K562 (cell line): Measurements from ENCODE around the gene TBC1D32. TPM values are rescaled to one million over a fixed set of nuclear protein-coding genes. Genes with fewer than 3 reads are reported as not detected.

ENCODE experiments used
- ARID3A ChIP-seq: IDR thresholded peaks from 2 replicates; pipeline ENCODE4 v1.6.1; 2012; ENCODE audit warnings: low read depth, low read length, improper control_type of control experiment, borderline replicate concordance
- FOXM1 ChIP-seq, 2 experiments: fragments of 450-650 bp in 1 of 2; sonication (generic) in 1 of 2; formaldehyde crosslinking in 1 of 2; IDR thresholded peaks; 2 replicates each; pipeline versions ENCODE4 v1.6.1 to v1.9.0; 2017 to 2022; ENCODE audit warnings: low read depth in 2 of 2, mild to moderate bottlenecking in 2 of 2, missing genetic modification reagents in 1 of 2, moderate library complexity in 1 of 2
- KAT7 ChIP-seq: sonication (generic); formaldehyde crosslinking; IDR thresholded peaks from 2 replicates; pipeline ENCODE4 v1.8.0; 2022; ENCODE audit warnings: missing genetic modification reagents, mild to moderate bottlenecking, borderline replicate concordance
- NCOA2 ChIP-seq, 2 experiments: fragments of 450-650 bp; IDR thresholded peaks; 2 replicates each; pipeline ENCODE4 v1.6.1; 2018; ENCODE audit warnings: mild to moderate bottlenecking in 2 of 2, moderate library complexity in 1 of 2; ENCODE audit not compliant: partially characterized antibody in 2 of 2
- NFE2L1 ChIP-seq: fragments of 450-650 bp; IDR thresholded peaks from 2 replicates; pipeline ENCODE4 v1.6.1; 2016; ENCODE audit warnings: missing genetic modification characterization, low read depth, mild to moderate bottlenecking, missing compliant biosample characterization, moderate library complexity, borderline replicate concordance
- NR4A1 ChIP-seq, 2 experiments: fragments of 250-450 bp in 1 of 2; fragments of 450-650 bp in 1 of 2; sonication (Bioruptor Pico) in 1 of 2; IDR thresholded peaks; 2 replicates each; pipeline versions ENCODE4 v1.4.0 to v1.6.1; 2016 to 2020; ENCODE audit warnings: mild to moderate bottlenecking in 2 of 2, missing compliant biosample characterization in 1 of 2, missing genetic modification characterization in 1 of 2, moderate library complexity in 1 of 2
- ZNF184 ChIP-seq: sonication (generic); formaldehyde crosslinking; IDR thresholded peaks from 2 replicates; pipeline ENCODE4 v1.5.0; 2020; ENCODE audit warnings: missing genetic modification reagents
- ZNF830 ChIP-seq: fragments of 250-450 bp; sonication (Bioruptor Pico); IDR thresholded peaks from 2 replicates; pipeline ENCODE4 v1.5.0; 2021; ENCODE audit warnings: mild to moderate bottlenecking
- ZSCAN29 ChIP-seq: fragments of 450-650 bp; IDR thresholded peaks from 2 replicates; pipeline ENCODE4 v1.6.1; 2017
- polyA plus RNA-seq, 8 experiments: library from polyadenylated mRNA; depleted of rRNA in 4 of 8; stranded (reverse) in 5 of 8; unstranded in 3 of 8; fragments of >200 nt; fragmentation: Nextera tagmentation in 2 of 8; fragmentation: Illumina TruSeq in 1 of 8; extraction: Ambion mirVana in 2 of 8; extraction: Trizol in 1 of 8; gene quantifications; 2 replicates each; pipeline versions ENCODE4 v1.2.1 to v1.2.3, GENCODE V29; 2011 to 2014; ENCODE audit warnings: inconsistent platforms in 1 of 8, missing spikeins in 1 of 8
- total RNA-seq, 7 experiments: library from RNA; depleted of rRNA in 6 of 7; stranded (reverse); fragments of >200 nt in 6 of 7; fragmentation: Illumina TruSeq in 2 of 7; extraction: Trizol in 2 of 7; gene quantifications; 2 replicates each; pipeline versions ENCODE4 v1.2.1 to v1.2.3, GENCODE V29; 2011 to 2021; ENCODE audit warnings: low replicate concordance in 1 of 7
- TF ChIP-seq, protein P1 (sequence below): fragments of 200-800 bp; sonication (Bioruptor generic); IDR thresholded peaks from 2 replicates; pipeline ENCODE4 v1.6.1; 2016; ENCODE audit warnings: missing genetic modification characterization, missing compliant biosample characterization

Gene TBC1D32
- total and polyA plus RNA-seq, 9 of the 15 experiments (the other 6 are each of a cell fraction or from before 2014, with no cell fraction given), result 2.5 to 9.6 (median 3.9) TPM

- TF ChIP-seq, protein P1, sequence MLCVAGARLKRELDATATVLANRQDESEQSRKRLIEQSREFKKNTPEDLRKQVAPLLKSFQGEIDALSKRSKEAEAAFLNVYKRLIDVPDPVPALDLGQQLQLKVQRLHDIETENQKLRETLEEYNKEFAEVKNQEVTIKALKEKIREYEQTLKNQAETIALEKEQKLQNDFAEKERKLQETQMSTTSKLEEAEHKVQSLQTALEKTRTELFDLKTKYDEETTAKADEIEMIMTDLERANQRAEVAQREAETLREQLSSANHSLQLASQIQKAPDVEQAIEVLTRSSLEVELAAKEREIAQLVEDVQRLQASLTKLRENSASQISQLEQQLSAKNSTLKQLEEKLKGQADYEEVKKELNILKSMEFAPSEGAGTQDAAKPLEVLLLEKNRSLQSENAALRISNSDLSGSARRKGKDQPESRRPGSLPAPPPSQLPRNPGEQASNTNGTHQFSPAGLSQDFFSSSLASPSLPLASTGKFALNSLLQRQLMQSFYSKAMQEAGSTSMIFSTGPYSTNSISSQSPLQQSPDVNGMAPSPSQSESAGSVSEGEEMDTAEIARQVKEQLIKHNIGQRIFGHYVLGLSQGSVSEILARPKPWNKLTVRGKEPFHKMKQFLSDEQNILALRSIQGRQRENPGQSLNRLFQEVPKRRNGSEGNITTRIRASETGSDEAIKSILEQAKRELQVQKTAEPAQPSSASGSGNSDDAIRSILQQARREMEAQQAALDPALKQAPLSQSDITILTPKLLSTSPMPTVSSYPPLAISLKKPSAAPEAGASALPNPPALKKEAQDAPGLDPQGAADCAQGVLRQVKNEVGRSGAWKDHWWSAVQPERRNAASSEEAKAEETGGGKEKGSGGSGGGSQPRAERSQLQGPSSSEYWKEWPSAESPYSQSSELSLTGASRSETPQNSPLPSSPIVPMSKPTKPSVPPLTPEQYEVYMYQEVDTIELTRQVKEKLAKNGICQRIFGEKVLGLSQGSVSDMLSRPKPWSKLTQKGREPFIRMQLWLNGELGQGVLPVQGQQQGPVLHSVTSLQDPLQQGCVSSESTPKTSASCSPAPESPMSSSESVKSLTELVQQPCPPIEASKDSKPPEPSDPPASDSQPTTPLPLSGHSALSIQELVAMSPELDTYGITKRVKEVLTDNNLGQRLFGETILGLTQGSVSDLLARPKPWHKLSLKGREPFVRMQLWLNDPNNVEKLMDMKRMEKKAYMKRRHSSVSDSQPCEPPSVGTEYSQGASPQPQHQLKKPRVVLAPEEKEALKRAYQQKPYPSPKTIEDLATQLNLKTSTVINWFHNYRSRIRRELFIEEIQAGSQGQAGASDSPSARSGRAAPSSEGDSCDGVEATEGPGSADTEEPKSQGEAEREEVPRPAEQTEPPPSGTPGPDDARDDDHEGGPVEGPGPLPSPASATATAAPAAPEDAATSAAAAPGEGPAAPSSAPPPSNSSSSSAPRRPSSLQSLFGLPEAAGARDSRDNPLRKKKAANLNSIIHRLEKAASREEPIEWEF (CRISPR knock-in tag), result no peak
- TF ChIP-seq NCOA2 (IDR thresholded peaks at IDR 0.05; ENCODE audit: partially characterized antibody in 2 of 2) (no peak), NR4A1 (CRISPR knock-in tag; IDR thresholded peaks at IDR 0.05) (no peak), NR4A1 (tag; IDR thresholded peaks at IDR 0.05) (no peak), ZSCAN29 (no peak), NFE2L1 (no peak), FOXM1 (IDR thresholded peaks at IDR 0.05; ENCODE audit: low read depth) (no peak), FOXM1 (CRISPR knock-in tag; IDR thresholded peaks at IDR 0.05; ENCODE audit: low read depth) (no peak), ZNF830 (CRISPR knock-in tag) (no peak), KAT7 (no peak), ZNF184 (no peak), ARID3A (no peak)
Measured at GRCh38 chr6:121347484-121347883, 13.2 kb upstream of the TBC1D32 start (continued).
